GM12878 (cell line): ENCODE data around the gene GAL3ST2. TPM values are rescaled to one million over a fixed set of nuclear protein-coding genes. Genes with fewer than 3 reads are reported as not detected.

ENCODE experiments used
- ATAC-seq: fragments of 200-7000 bp; cut with Tn5 transposase; 3 replicates; pipeline ENCODE4 v1.9.1; 2020; ENCODE audit warnings: mild to moderate bottlenecking, moderate library complexity
- BruUV-seq: library from RNA; stranded (reverse); fragments of 400-500 nt; replicated peaks from 2 replicates; lab custom pipeline; 2021; lab: Mats Ljungman, UMichigan
- CTCF ChIA-PET: fragments of 300-600 bp; sonication (Branson Sonifier 250); formaldehyde crosslinking; extraction: SDS; loops from one replicate; lab custom pipeline; 2021; ENCODE audit warnings: inconsistent platforms; lab: Yijun Ruan, JAX
- POLR2A ChIA-PET: fragments of 350-600 bp; formaldehyde crosslinking; extraction: SDS; loops from one replicate; lab custom pipeline; 2021; ENCODE audit warnings: inconsistent platforms; lab: Charles Lee
- RAD21 ChIA-PET: fragments of 300-600 bp; sonication (Branson Sonifier 250); formaldehyde crosslinking; loops from one replicate; lab custom pipeline; 2023; ENCODE audit warnings: antibody characterized with exemption; ENCODE audit not compliant: unreplicated experiment; lab: Charles Lee
- SMC1A ChIA-PET: fragments of 300-600 bp; sonication (Branson Sonifier 250); formaldehyde crosslinking; loops from one replicate; lab custom pipeline; 2023; ENCODE audit not compliant: unreplicated experiment, uncharacterized antibody; lab: Charles Lee
- DNase-seq: peaks from one replicate; pipeline ENCODE4 v3.0.0-alpha.2; 2011; ENCODE audit warnings: low read depth, low spot score
- FAIRE-seq: peaks from 3 replicates; lab custom pipeline; 2011; peaks lifted over from hg19 to GRCh38; lab: Jason Lieb, UNC
- H2AFZ ChIP-seq: 2 replicates; pipeline ENCODE4 v1.6.0; 2011; ENCODE audit warnings: low read depth, low read length, control low read depth; ENCODE audit not compliant: control insufficient read depth
- H3K27ac ChIP-seq: 2 replicates; pipeline ENCODE4 v1.5.1; 2011; ENCODE audit warnings: control low read depth; ENCODE audit not compliant: control insufficient read depth, insufficient read depth
- H3K27me3 ChIP-seq, 2 experiments: replicated peaks in 1 of 2; 2 replicates each; pipeline versions ENCODE4 v1.6.0 to v1.6.1; 2011; ENCODE audit warnings: low read length in 1 of 2; ENCODE audit not compliant: control insufficient read depth in 2 of 2, insufficient read depth in 2 of 2
- H3K36me3 ChIP-seq, 2 experiments: 2 replicates each; pipeline ENCODE4 v1.5.1; 2011; ENCODE audit warnings: low read length in 1 of 2; ENCODE audit not compliant: control insufficient read depth in 2 of 2, insufficient read depth in 2 of 2
- H3K4me1 ChIP-seq: 2 replicates; pipeline ENCODE4 v1.6.1; 2011; ENCODE audit warnings: mild to moderate bottlenecking, low read length, moderate library complexity, mixed read lengths; ENCODE audit not compliant: control insufficient read depth, insufficient read depth
- H3K4me2 ChIP-seq: 2 replicates; pipeline ENCODE4 v1.6.0; 2011; ENCODE audit warnings: control low read depth; ENCODE audit not compliant: control insufficient read depth, insufficient read depth
- H3K4me3 ChIP-seq: fragments of 200-600 bp; sonication (generic); 2 replicates; pipeline ENCODE4 v1.5.1; 2016
- H3K79me2 ChIP-seq: 2 replicates; pipeline ENCODE4 v1.6.0; 2011; ENCODE audit warnings: low read length; ENCODE audit not compliant: control insufficient read depth, insufficient read depth
- H3K9ac ChIP-seq: 2 replicates; pipeline ENCODE4 v1.8.0; 2011; ENCODE audit warnings: low read length, control low read depth, mixed read lengths; ENCODE audit not compliant: control insufficient read depth, insufficient read depth
- H3K9me3 ChIP-seq: replicated peaks from 3 replicates; pipeline ENCODE4 v1.5.1; 2011; ENCODE audit warnings: mild to moderate bottlenecking, low read length; ENCODE audit not compliant: control insufficient read depth, insufficient read depth
- H4K20me1 ChIP-seq: 2 replicates; pipeline ENCODE4 v1.6.0; 2011; ENCODE audit not compliant: control insufficient read depth, insufficient read depth
- ATF7 ChIP-seq: fragments of 450-650 bp; IDR thresholded peaks from 2 replicates; pipeline ENCODE4 v1.6.1; 2016; ENCODE audit warnings: low read depth, mild to moderate bottlenecking
- BCLAF1 ChIP-seq: fragments of 450-650 bp; IDR thresholded peaks from 2 replicates; pipeline ENCODE4 v1.6.1; 2017; ENCODE audit warnings: antibody characterized with exemption, mild to moderate bottlenecking, moderate library complexity
- CREB1 ChIP-seq: IDR thresholded peaks from 2 replicates; pipeline ENCODE4 v1.6.1; 2012; ENCODE audit warnings: low read depth, mild to moderate bottlenecking, inconsistent platforms
- DPF2 ChIP-seq: fragments of 450-650 bp; IDR thresholded peaks from 2 replicates; pipeline ENCODE4 v1.6.1; 2017; ENCODE audit warnings: mild to moderate bottlenecking
- FOS ChIP-seq: IDR thresholded peaks from 3 replicates; pipeline ENCODE4 v1.6.1; 2011; ENCODE audit warnings: borderline replicate concordance; ENCODE audit not compliant: insufficient read length; ENCODE audit errors: extremely low read depth
- NBN ChIP-seq: fragments of 450-650 bp; IDR thresholded peaks from 2 replicates; pipeline ENCODE4 v1.6.1; 2016
- RAD21 ChIP-seq: IDR thresholded peaks from 2 replicates; pipeline ENCODE4 v1.6.1; 2011; ENCODE audit warnings: mild to moderate bottlenecking, low read depth, low read length, moderate library complexity; ENCODE audit not compliant: insufficient read depth
- SP1 ChIP-seq: IDR thresholded peaks from one replicate; pipeline ENCODE4 v1.6.1; 2011; ENCODE audit warnings: low read depth, low read length
- SPI1 ChIP-seq: IDR thresholded peaks from 2 replicates; pipeline ENCODE4 v1.6.1; 2011; ENCODE audit warnings: low read depth, mild to moderate bottlenecking, low read length, moderate library complexity, borderline replicate concordance; ENCODE audit not compliant: insufficient read depth
- TCF12 ChIP-seq: IDR thresholded peaks from 2 replicates; pipeline ENCODE4 v1.6.1; 2011; ENCODE audit warnings: low read depth, mild to moderate bottlenecking, low read length
- TCF7 ChIP-seq: IDR thresholded peaks from 2 replicates; pipeline ENCODE4 v1.6.1; 2014; ENCODE audit warnings: antibody characterized with exemption, borderline replicate concordance
- WRNIP1 ChIP-seq: IDR thresholded peaks from 2 replicates; pipeline ENCODE4 v1.6.1; 2011; ENCODE audit warnings: low read depth, low read length, improper control_type of control experiment, borderline replicate concordance
- YY1 ChIP-seq: IDR thresholded peaks from 2 replicates; pipeline ENCODE4 v1.6.1; 2011; ENCODE audit warnings: low read depth, mild to moderate bottlenecking, low read length
- ZBED1 ChIP-seq: IDR thresholded peaks from 2 replicates; pipeline ENCODE4 v1.6.1; 2016; ENCODE audit warnings: borderline replicate concordance
- ZBTB40 ChIP-seq: fragments of 450-650 bp; IDR thresholded peaks from 2 replicates; pipeline ENCODE4 v1.6.1; 2016; ENCODE audit warnings: mild to moderate bottlenecking, moderate library complexity, borderline replicate concordance
- ZNF217 ChIP-seq: fragments of 450-650 bp; IDR thresholded peaks from 2 replicates; pipeline ENCODE4 v1.6.1; 2017; ENCODE audit warnings: antibody characterized with exemption, mild to moderate bottlenecking
- ZNF274 ChIP-seq: IDR thresholded peaks from one replicate; pipeline ENCODE4 v1.8.0; 2011; ENCODE audit not compliant: insufficient read length, insufficient read depth
- ZZZ3 ChIP-seq: IDR thresholded peaks from 2 replicates; pipeline ENCODE4 v1.6.1; 2011; ENCODE audit warnings: low read depth; ENCODE audit not compliant: control insufficient read depth, insufficient read length
- WGBS: methylation state at CpG from one replicate; pipeline ENCODE4 v1.1.6; 2016; ENCODE audit warnings: low lambda C conversion rate; ENCODE audit not compliant: insufficient replicate concordance, insufficient coverage; ENCODE audit errors: missing lambda C conversion rate; 5-methylcytosine and 5-hydroxymethylcytosine counted together
- in situ Hi-C: fragments of 300-500 bp; cut with MboI; formaldehyde crosslinking; loops from 9 replicates; pipeline ENCODE4 v1.14.3; 2018; ENCODE audit warnings: mixed read lengths
- intact Hi-C: fragments of 100-400 bp; cut with micrococcal nuclease; formaldehyde crosslinking; loops from one replicate; pipeline ENCODE4 v1.14.2; 2022; ENCODE audit not compliant: unreplicated experiment
- polyA plus RNA-seq, 11 experiments: library from polyadenylated mRNA; depleted of rRNA in 4 of 11; unstranded in 6 of 11; stranded (reverse) in 5 of 11; fragments of >200 nt; fragmentation: Nextera tagmentation in 4 of 11; fragmentation: Illumina TruSeq in 1 of 11; extraction: Ambion mirVana in 4 of 11; extraction: Trizol in 1 of 11; gene quantifications; 1 replicate in 1 of 11; 2 replicates in 10 of 11; pipeline versions ENCODE4 v1.2.1 to v1.2.3, GENCODE V29; 2011 to 2016; ENCODE audit warnings: inconsistent platforms in 2 of 11, missing spikeins in 2 of 11, low read depth in 1 of 11
- total RNA-seq, 4 experiments: library from RNA; depleted of rRNA in 3 of 4; stranded (reverse); fragments of >200 nt in 3 of 4; fragmentation: Illumina TruSeq in 1 of 4; extraction: Trizol in 1 of 4; gene quantifications; 2 replicates each; pipeline versions ENCODE4 v1.2.1 to v1.2.3, GENCODE V29; 2013 to 2021
- TF ChIP-seq, protein P1 (sequence below): IDR thresholded peaks from 2 replicates; pipeline ENCODE4 v1.6.1; 2012; ENCODE audit warnings: low read depth, low read length, improper control_type of control experiment

GAL3ST2 gene
- total and polyA plus RNA-seq, 10 of the 15 experiments (the other 5 are each of a cell fraction or from before 2014, with no cell fraction given), result 0.09 to 0.36 (median 0.11) TPM; not detected in 7

DNA sequence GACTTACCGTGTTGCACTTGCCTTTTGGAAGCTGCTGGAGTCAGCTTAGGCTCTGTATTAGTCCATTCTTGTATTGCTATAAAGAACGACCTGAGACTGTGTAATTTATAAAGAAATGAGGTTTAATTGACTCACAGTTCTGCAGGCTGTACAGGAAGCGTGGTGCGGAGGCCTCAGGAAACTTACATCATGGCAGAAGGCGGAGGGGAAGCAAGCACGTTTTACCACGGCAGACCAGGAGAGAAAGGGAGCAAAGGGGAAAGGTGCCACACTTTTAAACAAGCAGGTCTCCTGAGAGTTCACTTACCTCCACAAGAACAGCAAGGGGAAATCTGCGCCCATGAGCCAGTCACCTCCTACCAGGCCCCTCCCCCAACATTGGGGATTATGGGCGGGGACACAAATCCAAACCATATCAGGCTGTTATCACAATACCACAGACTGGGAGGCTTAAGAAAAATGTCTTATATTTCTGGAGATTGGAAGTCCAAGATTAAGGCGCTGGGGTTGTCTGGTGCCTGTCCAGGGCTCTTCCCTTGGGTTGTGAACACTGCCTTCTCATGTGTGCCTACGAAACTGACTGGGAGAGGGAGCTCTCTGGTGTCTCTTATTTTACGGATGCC lies 45.8 kb upstream of the GAL3ST2 start:
- intact Hi-C loops (loop anchor here (5.0 to 10.0 kb wide), 2 partner anchors 43 to 114 kb away; partner anchors contain the start of gene DTYMK), in situ Hi-C loops (no loop called here)
- Histone ChIP-seq H4K20me1 (no peaks in the 10 kb centered on the region; the same call in 1 of the 2 replicates), H3K9ac (no peak overlapping the region), H3K36me3 (no peaks in the 10 kb centered on the region), H3K4me1 (no peaks in the 10 kb centered on the region), H2AFZ (no peak overlapping the region), H3K4me3 (no peak overlapping the region), H3K4me2 (no peak overlapping the region), H3K27me3 (no peaks in the 10 kb centered on the region), H3K27ac (no peak overlapping the region), H3K9me3 (no peaks in the 10 kb centered on the region), H3K79me2 (peaks cover 8% of the 10 kb centered on the region)
- BruUV-seq, result no TSS peak
- no peak for DNase-seq
- ATAC-seq, result no peak
- ChIA-PET RAD21 (no interaction called here), POLR2A (no interaction called here), CTCF (no interaction called here), SMC1A (interaction anchor here (0.8 kb wide), 1 partner anchor 31 kb away, joined by 3 read pairs; no protein-coding TSS in a partner anchor)
- WGBS, result 65% methylated on average over 12 of the region's 12 CpGs
- TF ChIP-seq BCLAF1 (no peak), TCF12 (no peak), ZNF274 (no peak), ZNF217 (no peak), RAD21 (no peak), TCF7 (no peak), YY1 (no peak), DPF2 (no peak), SP1 (no peak), CREB1 (no peak), NBN (no peak), ZZZ3 (no peak), ATF7 (no peak), SPI1 (no peak), WRNIP1 (no peak), ZBED1 (no peak), FOS (no peak), ZBTB40 (no peak)
- TF ChIP-seq, protein P1, sequence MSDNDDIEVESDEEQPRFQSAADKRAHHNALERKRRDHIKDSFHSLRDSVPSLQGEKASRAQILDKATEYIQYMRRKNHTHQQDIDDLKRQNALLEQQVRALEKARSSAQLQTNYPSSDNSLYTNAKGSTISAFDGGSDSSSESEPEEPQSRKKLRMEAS, result no peak
- no peak for FAIRE-seq
